Measurements from ENCODE around the gene SORCS2. TPM values are rescaled to one million over a fixed set of nuclear protein-coding genes. Genes with fewer than 3 reads are reported as not detected.

Gene SORCS2
- total RNA-seq, 1 donor from 2014 or later: 10.9 TPM

DNA sequence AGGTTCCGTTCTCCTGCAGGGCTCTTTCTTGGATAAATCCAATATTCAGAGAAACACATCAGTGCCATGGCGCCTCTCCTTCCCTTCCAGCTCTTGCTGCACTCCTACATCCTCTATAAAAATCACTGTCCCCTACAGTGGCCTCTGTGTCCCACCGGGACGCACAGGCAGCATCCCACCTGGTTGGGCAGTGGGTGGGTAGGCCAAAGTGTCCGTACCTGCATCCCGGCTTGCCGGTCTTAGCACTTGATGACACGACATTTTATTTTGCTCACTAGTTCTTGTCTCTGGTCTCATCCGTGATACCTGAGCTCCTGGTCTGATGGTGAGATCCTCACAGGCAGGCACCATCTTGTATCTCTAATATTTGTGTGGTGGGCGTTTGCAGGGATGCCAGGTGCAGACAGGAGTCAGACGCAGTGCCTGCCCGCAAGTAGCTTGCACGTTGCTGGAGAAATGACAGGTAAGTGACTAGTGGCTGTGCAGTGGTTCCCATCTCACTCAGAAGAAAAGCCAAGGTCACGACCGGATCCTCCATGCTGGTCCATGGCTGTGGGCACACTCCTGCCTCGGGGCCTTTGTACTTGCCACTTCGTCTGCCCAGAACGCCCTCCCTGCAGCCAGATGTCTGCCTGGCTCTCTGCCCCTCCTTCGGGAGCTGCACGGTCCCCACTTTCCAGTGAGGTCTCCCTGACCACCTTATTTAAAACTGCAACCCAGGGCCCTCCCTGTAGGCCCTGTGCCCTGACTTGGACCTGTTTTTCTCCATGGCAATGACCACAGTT is 109.7 kb downstream of the SORCS2 start:
- peaks cover 56% of the 10 kb centered on the region for H3K27me3 Mint-ChIP-seq (ENCODE audit: low read depth)

DNA sequence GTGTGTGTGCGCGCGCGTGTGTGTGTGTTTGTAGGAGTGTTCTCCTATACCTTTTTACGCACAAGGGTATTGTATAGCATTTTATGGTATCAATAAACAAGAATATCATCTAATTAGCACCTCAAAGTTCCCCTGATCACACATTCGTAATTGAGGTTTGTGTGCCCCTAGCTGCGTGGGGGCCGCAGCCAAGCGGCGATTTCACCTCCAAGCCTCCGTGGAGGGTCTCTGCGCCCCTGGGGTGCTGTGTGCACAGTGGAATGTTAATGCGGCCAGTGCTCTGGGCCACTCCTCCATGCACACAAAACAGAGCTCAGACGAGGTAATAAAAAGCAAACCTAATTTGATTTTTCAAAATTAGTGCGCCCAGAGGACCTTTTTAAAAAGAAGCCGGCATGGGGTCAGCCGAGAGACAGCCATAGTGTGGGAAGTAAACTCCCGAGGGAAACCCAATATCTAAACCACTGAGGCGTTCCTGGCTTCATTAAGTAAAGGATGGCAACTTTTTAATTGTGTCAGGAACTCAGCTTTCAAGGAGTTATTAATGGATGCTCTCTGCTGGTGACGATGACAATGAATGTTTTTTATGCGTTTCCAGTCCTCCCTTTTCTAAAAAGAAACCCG is 110.6 kb downstream of the SORCS2 start:
- DNase-seq (ENCODE audit: low spot score): peak; percentile 44
- Mint-ChIP-seq H3K4me1 (ENCODE audit: low read depth) (no peaks in the 10 kb centered on the region), H3K36me3 (ENCODE audit: low read depth) (no peaks in the 10 kb centered on the region), H3K27me3 (ENCODE audit: low read depth) (peaks cover 62% of the 10 kb centered on the region), H3K27ac (ENCODE audit: unreplicated experiment) (no peak overlapping the region), H3K4me3 (ENCODE audit: unreplicated experiment) (no peak overlapping the region), H3K9me3 (ENCODE audit: low read depth) (no peaks in the 10 kb centered on the region)
- no peak for TF ChIP-seq CTCF (IDR thresholded peaks at IDR 0.05)

More for the DNA sequence above, 109.7 kb downstream of the SORCS2 start:
- TF ChIP-seq CTCF (IDR thresholded peaks at IDR 0.05): no peak
- H3K36me3 Mint-ChIP-seq (ENCODE audit: low read depth): no peaks in the 10 kb centered on the region
- peaks cover 3% of the 10 kb centered on the region for H3K4me1 Mint-ChIP-seq (ENCODE audit: low read depth)
- no peak overlapping the region for H3K4me3 Mint-ChIP-seq (ENCODE audit: unreplicated experiment)
- DNase-seq (ENCODE audit: low spot score): peak; percentile 75
- no peak overlapping the region for H3K27ac Mint-ChIP-seq (ENCODE audit: unreplicated experiment)
- H3K9me3 Mint-ChIP-seq (ENCODE audit: low read depth): no peaks in the 10 kb centered on the region

DNA sequence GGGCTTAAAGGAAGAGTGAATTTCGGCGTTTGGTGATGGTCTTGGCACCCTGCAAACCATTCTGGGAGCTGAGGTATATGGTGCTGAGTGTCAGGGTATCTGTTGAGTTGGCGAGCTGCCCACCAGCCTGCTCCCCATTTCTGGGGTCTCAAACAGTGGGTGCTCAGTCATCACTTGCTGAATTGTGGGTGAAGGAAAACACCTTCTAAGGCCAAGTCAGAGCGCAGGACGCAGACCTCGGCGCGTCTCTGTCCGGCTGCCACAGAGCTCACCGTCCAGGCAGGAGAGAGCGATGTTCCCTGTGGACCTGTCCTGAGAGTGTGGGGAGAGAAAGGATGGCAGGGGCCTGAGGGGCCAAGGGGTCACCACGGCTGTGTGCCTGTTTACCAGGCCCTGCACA is 111.2 kb downstream of the SORCS2 start:
- H3K9me3 Mint-ChIP-seq (ENCODE audit: low read depth): no peaks in the 10 kb centered on the region
- no peak overlapping the region for H3K27ac Mint-ChIP-seq (ENCODE audit: unreplicated experiment)
- TF ChIP-seq CTCF (IDR thresholded peaks at IDR 0.05): no peak
- peaks cover 61% of the 10 kb centered on the region for H3K27me3 Mint-ChIP-seq (ENCODE audit: low read depth)
- peak; percentile 67 for DNase-seq (ENCODE audit: low spot score)
- H3K4me1 Mint-ChIP-seq (ENCODE audit: low read depth): no peaks in the 10 kb centered on the region
- H3K36me3 Mint-ChIP-seq (ENCODE audit: low read depth): no peaks in the 10 kb centered on the region
- H3K4me3 Mint-ChIP-seq (ENCODE audit: unreplicated experiment): no peak overlapping the region

- Mint-ChIP-seq H3K9me3 (ENCODE audit: low read depth) (no peaks in the 10 kb centered on the region), H3K27ac (ENCODE audit: unreplicated experiment) (no peak overlapping the region), H3K27me3 (ENCODE audit: low read depth) (peaks cover 62% of the 10 kb centered on the region), H3K4me1 (ENCODE audit: low read depth) (no peaks in the 10 kb centered on the region), H3K4me3 (ENCODE audit: unreplicated experiment) (no peak overlapping the region), H3K36me3 (ENCODE audit: low read depth) (peaks cover 2% of the 10 kb centered on the region)
- DNase-seq (ENCODE audit: low spot score): peak; percentile 70
- no peak for TF ChIP-seq CTCF (IDR thresholded peaks at IDR 0.05)
Measured at GRCh38 chr4:7304436-7304835, 112.1 kb downstream of the SORCS2 start.

DNA sequence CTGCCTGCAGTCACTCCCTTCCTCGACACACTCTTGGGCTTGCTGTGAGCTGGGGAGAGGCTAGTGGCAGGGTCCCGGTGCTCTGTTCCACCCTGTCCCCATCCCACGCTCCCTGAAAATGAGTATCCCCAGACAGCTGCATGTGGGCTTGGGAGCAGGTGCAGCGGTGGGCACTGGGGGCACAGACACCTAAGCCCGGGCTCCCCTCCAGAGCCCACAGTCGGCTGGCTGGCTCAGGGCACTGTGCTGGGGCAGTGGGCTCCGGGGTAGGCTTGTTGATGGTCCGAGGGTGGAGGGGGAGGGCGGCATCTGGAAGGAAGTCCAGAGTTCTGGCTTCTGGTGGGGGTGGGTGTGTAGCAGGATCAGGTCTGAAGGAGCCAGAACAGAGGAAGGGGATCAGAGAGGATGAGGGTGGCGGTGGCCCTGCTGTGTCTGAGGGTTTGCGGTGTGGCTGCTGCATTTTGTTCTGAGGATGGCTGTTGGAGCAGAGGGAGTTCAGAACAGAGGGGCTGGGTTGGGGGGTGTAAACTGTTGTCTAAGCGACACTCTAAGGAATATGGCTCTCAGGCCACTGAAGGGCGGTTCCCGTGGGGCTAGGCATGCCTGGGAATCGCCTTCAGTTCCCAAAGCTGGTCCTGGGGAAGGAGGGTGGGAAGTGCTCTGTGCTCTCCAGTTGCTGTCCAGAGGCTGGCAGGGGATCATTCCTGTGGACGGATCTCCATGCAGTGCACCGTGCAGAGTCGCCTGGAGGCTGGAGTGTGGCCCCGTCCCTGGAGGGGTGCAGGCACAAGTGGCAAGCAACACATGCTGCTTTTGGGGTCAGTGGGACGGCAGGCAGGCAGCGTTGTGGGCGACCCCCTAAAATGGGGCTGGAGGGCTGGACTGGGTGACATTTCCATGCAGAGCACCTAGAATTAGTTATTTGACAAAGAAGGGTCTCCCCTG is 114.0 kb downstream of the SORCS2 start:
- peaks cover 4% of the 10 kb centered on the region for H3K4me1 Mint-ChIP-seq (ENCODE audit: low read depth)
- no peak overlapping the region for H3K4me3 Mint-ChIP-seq (ENCODE audit: unreplicated experiment)
- DNase-seq (ENCODE audit: low spot score): peak; percentile 70
- no peaks in the 10 kb centered on the region for H3K9me3 Mint-ChIP-seq (ENCODE audit: low read depth)
- peaks cover 57% of the 10 kb centered on the region for H3K27me3 Mint-ChIP-seq (ENCODE audit: low read depth)
- H3K27ac Mint-ChIP-seq (ENCODE audit: unreplicated experiment): no peak overlapping the region
- TF ChIP-seq CTCF (IDR thresholded peaks at IDR 0.05): no peak
- peaks cover 2% of the 10 kb centered on the region for H3K36me3 Mint-ChIP-seq (ENCODE audit: low read depth)

Measured in chondrocyte (in vitro differentiated cells).